NCI-H345 (cell line): ENCODE data around the gene LSAMP.
"Not testable (repeated sequence)": the region's sequence is repeated elsewhere in the genome, so short reads cannot be mapped to it uniquely, and the experiment has no call there.

ENCODE experiments used
- DNase-seq: peaks from one replicate; lab custom pipeline; 2025; lab: John Stamatoyannopoulos, UW

LSAMP gene

GRCh38 chr3:115890579-115890978 lies 554.7 kb downstream of the LSAMP start:
- DNase-seq: no peak

DNA sequence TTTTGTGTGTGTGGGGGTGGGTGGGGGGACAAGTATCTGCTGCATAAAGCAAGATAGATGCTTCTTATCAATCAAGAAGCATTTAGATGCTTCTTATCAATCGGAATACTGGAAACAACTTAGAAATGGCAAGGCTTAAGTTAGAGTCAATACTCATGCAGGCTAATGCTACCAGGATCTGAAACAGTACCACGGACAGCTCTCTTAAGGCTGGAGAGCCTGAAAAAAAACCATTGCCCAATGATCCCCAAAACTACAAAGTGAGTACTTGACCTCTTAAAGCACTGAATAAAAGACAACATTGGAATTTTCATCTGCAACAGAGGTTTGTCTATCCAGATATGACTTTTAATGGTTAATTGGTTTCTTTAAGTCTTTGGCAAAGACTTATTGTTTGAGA lies 559.7 kb downstream of the LSAMP start:
- DNase-seq: no peak

GRCh38 chr3:115877615-115877899 lies 567.7 kb downstream of the LSAMP start:
- no peak for DNase-seq

- no peak for DNase-seq
Observed at GRCh38 chr3:115876876-115877614, 568.2 kb downstream of the LSAMP start.

DNA sequence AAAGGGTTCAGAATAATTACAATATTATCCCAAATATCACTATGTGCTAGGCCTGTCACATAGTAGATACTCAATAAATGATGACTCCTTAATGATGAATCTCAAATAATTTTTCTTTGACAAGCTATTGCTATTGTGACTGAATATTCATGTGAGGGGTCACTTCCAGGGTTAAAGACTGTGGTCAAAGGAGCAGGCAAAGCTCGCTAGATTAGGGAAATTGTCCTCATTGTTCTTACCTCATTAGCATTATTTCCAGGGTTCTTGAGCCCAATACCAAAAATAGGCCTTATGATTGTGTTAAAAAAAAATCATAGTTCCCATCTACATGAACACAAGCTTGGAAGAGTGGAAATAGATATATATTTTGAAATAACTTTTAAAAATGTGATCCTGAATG lies 569.8 kb downstream of the LSAMP start:
- DNase-seq: no peak

DNA sequence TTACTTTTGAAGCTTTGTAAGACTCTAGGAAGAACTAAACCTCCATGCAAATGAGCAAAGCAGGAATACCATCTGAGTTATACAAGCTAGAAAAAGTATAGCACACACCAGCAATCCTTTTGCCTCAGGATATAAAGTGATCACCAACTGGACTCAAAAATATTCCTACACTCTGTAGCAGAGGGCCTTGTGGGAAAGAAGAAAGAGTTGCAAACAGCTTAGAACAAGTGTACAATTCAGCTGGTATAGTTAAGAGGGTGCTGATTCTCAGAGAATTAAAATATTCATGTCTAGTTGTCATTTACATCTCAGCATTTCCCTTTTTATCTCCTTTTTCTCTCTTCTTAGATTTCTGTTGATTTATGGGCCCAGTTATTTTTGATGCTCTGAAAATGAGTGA lies 573.6 kb downstream of the LSAMP start:
- no peak for DNase-seq

DNA sequence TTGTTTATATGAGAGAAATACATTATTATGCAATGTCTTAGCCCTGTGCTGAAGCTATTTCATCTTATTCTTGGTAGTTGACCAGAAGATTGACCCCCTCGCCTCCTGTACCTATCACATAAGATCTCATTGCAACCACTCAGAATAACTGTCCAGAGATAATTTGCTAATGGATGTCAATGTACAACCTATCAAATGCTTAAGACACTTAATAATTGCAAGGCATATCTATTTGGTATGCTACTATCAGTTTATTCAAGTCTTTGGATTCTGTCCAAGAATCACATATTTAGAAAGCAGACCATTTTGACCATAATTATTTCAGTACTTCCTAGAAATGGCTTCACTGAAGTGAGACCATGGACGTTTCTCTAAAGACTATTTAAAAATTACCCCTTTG lies 580.4 kb downstream of the LSAMP start:
- DNase-seq: no peak

DNA sequence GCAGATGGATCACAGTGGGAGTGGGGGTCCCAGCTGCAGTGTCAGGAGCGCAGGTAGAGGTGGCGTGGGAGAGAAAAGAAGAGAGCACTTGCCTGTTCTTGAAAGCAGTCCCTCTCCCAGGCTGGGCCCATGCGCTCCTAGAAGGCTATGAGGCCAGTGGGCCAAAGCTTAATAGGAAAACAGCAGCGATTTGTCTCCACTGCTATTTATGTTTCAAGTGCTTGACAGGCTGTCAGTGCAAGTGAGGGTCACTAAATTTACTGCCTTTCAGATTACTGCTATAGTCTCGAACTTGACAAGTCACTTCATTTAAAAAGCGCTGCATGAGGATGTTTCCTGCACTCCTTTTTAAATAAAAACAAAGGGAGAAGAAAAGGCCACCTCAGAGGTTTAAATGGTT lies 582.4 kb downstream of the LSAMP start:
- no peak for DNase-seq

DNA sequence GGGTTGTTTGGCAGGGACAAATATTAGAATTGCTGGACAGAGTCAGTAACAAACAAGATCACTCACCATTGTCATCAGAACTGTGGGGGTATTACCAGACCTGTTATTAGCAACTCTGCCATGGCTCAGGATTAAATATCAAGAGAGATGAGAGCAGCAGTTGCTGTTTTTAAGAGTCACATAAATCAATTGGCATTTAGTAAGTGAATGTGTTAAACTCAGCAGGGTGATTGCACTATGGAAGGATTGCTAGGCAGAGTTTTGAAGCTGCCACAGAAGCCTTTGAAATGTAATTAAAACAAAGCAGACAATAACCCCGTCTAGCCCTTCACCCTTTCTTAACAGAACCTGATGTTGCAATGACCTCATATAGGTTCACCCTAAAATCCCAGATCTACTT lies 583.2 kb downstream of the LSAMP start:
- DNase-seq: no peak

- DNase-seq: no peak
Observed at GRCh38 chr3:115861166-115861733, 584.0 kb downstream of the LSAMP start.

DNA sequence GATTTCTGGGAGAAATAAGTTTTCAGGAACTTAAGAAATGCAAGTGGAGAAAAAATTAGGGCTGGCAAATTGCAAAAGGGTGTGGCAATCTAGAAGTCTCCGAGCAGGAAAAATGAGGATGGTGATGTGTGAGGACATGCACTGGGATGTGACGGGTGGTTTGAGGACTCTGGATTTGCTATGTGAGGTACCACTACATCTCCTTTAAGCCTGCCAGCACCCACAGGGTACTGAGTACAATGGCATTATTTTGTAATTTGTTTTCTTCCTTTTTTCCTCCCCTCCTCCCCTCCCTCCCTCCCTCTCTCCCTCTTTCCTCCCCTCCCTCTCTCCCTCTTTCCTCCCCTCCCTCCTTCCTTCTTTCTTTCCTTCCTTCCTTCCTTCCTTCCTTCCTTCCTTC lies 584.5 kb downstream of the LSAMP start:
- no peak for DNase-seq

DNA sequence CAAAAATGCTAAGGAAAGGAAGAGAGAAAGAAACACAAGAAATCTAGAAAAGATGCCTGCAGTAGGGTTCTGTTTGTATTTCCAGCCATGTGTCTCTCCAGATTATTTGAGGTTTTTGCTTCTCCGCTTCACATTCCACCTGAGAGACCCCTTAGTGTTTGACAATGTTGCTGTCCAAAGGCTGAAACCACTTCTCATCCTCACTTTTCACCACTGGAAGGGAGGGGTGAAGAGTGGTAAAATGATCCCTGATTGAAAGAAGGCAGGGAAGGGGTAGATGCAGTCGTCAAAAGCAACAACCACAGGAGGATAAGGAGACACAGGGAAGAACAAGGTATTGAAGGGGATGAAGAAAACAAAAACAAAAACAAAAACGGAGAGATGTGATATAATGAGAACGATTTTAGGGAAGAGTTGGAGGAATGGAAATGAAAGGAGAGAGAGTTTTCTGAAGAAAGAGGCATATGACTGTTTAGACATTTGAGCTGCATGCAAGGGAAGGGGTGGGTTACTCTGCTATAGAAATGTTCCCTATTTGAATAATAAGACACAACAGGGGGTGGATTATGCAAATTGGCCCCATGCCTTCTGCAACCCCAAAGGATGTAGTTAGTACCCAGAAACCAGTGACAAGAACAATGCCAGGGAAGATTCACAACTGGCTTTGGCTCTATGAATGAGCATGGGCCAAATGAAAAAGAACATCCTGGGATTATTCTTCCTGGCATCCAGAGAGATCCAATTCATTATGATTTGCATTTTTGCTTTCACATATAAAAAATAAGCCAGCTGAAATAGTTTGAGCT lies 586.1 kb downstream of the LSAMP start:
- no peak for DNase-seq

- no peak for DNase-seq
Observed at GRCh38 chr3:115857518-115858136, 587.7 kb downstream of the LSAMP start.

- no peak for DNase-seq
Observed at GRCh38 chr3:115855911-115856310, 589.4 kb downstream of the LSAMP start.

DNA sequence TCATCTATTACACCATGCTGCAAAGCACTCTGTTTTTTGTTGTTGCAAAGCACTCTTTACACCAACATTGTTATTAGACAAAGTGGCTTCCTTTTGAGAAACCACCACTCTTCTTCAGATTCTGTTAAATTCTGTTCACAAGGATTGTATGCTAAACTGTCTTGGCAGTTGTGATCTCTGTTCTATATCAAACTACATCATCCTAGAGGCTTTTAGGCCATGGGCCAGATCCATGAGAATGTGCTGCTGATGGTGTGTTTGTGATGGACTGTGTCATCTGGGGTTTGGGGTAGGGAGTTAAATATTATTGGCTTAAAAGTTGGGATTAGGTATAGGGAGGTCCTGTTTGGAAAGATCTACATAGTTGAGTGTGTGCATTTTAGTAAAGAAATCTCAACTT lies 592.2 kb downstream of the LSAMP start:
- no peak for DNase-seq

GRCh38 chr3:115852278-115852677 lies 593.0 kb downstream of the LSAMP start:
- DNase-seq: no peak

- no peak for DNase-seq
Observed at GRCh38 chr3:115851571-115851970, 593.7 kb downstream of the LSAMP start.

DNA sequence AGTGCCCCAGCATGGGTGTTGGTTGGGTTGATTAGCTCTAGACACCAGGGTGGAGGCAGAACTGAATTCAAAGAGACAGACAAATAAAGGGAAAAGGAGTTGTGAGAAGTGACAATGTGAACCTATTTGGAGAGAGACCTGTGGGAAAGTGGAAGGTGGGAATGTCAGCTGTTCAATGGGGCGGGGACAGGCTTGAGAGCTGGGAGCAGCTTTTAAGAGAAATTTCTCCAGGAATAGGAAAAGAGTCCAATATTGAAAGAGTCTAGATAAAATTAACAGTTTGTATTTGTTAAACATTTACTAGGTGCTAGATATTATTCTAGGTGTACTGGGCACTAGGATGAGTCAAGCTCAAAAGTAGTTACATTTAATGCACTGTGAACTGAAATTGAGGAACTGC lies 596.6 kb downstream of the LSAMP start:
- no peak for DNase-seq

DNA sequence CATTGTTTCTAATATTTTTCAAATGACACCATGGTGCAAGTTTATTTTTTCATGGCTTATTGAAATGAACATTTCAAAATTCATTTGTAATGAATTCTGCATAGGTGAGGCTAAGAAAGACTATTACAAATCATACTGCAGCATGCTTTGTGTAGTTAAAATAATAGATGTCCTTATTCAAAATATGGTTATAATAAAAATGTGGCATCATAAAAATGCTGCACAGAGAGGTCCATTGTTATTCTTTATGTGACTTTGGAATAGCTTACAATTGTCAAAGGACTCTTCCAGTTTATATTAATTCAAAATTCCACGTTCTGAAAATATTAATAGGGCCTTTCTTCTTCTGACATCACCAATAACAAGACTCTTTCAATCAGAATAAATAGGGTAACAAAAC lies 599.3 kb downstream of the LSAMP start:
- no peak for DNase-seq

DNA sequence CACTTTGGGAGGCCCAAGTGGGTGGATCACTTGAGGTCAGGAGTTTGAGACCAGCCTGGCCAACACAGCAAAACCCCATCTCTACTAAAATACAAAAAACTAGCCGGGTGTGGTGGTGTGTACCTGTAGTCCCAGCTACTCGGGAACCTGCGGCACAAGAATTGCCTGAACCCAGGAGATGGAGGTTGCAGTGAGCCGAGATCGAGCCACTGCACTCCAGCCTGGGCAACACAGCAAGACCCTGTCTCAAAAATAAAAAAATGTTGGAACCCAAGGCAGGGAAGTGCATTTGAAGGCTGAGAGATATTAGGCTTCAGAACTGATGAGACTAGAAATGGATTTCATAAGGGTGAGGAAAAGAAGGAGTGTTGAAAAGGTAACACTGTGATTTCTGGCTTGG lies 600.6 kb downstream of the LSAMP start:
- not testable (repeated sequence) for DNase-seq

DNA sequence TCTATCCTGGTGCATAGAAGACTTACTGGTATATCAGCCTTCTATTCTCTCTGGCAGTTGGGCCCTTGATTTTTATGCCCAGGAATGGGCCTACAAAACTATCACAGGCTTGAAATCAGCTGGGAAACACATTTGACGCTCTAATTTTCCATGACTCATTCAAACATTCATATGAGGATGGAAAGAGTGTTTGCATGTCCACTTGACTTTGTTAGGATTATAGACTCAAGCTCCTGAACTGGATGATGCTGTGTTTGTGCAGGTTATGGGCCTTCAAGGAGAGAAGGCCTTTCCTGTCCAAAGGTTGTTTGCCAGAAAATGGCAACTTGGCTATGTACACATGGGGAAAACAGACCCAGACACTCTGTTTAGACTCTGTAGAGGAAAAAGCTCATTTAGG lies 602.1 kb downstream of the LSAMP start:
- DNase-seq: peak; percentile 17

GRCh38 chr3:115839246-115839645 lies 606.0 kb downstream of the LSAMP start:
- DNase-seq: no peak

GRCh38 chr3:115838786-115839185 lies 606.5 kb downstream of the LSAMP start:
- DNase-seq: no peak
